BJ (cell line): ENCODE measurements around the gene CDKN2B-AS1. TPM values are rescaled to one million over a fixed set of nuclear protein-coding genes. Genes with fewer than 3 reads are reported as not detected.

Experiments
- CTCF ChIA-PET: fragments of 350-600 bp; formaldehyde crosslinking; extraction: SDS; loops from one replicate; lab custom pipeline; 2021; ENCODE audit warnings: antibody characterized with exemption, inconsistent platforms; lab: Yijun Ruan, JAX
- POLR2A ChIA-PET: fragments of 300-600 bp; sonication (Branson Sonifier 250); formaldehyde crosslinking; extraction: SDS; loops from one replicate; lab custom pipeline; 2021; ENCODE audit warnings: antibody characterized with exemption; lab: Charles Lee
- DNase-seq: peaks from one replicate; pipeline ENCODE4 v3.0.0-alpha.2; 2011; ENCODE audit warnings: low read depth
- H3K27me3 ChIP-seq: 2 replicates; pipeline ENCODE4 v1.6.0; 2011; ENCODE audit warnings: low read length; ENCODE audit not compliant: control insufficient read depth, insufficient read depth
- H3K36me3 ChIP-seq: 2 replicates; pipeline ENCODE4 v1.5.1; 2011; ENCODE audit warnings: low read length; ENCODE audit not compliant: control insufficient read depth, insufficient read depth
- H3K4me3 ChIP-seq: 2 replicates; pipeline ENCODE4 v1.5.1; 2011; ENCODE audit warnings: low read depth, mild to moderate bottlenecking, control low read depth, low read length
- CTCF ChIP-seq: IDR thresholded peaks from 2 replicates; pipeline ENCODE4 v1.5.1; 2011; ENCODE audit warnings: low read depth, mild to moderate bottlenecking, control low read depth, inconsistent platforms, low read length, moderate library complexity; ENCODE audit not compliant: insufficient read depth
- polyA plus RNA-seq: library from polyadenylated mRNA; depleted of rRNA; stranded (reverse); fragments of >200 nt; gene quantifications from 2 replicates; pipeline ENCODE4 v1.2.3, GENCODE V29; 2011

Gene CDKN2B-AS1
- polyA plus RNA-seq, 1 experiment, result 0.59 TPM

DNA sequence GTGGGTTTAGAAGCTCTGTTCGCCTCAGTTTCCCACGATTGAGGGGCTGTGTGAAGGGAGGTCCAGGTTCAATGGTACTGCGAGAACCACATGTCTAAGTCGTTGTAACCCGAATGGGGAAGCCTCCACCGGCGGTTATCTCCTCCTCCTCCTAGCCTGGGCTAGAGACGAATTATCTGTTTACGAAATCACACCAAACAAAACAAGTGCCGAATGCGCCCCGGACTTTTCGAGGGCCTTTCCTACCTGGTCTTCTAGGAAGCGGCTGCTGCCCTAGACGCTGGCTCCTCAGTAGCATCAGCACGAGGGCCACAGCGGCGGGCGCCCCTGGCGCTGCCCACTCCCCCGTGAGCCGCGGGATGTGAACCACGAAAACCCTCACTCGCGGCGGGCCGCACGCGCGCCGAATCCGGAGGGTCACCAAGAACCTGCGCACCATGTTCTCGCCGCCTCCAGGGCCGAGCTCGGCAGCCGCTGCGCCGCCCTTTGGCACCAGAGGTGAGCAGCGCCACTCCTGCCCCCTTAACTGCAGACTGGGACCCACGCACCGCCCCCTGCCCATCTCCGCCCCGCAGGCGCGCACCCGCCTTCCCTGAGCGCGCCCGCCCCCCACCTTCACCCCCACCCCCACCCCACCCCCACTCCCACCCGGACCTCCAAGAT, 567 bp upstream of the CDKN2B-AS1 start, which contains the start of gene CDKN2A:
Gene CDKN2A, minus strand, starts transcription at position 500 of the 663 bp plus-strand sequence.
- POLR2A ChIA-PET, result no interaction called here
- DNase-seq, result no peak
- no peaks in the 10 kb centered on the region for H3K36me3 ChIP-seq
- peak within 1 kb of the TSS; percentile 86 for H3K4me3 ChIP-seq
- TF ChIP-seq CTCF, result no peak
- H3K27me3 ChIP-seq, result no peaks in the 10 kb centered on the region
- CTCF ChIA-PET, result interaction anchor here (0.6 to 5.8 kb wide), 11 partner anchors 13 to 250 kb away, joined by 3 to 40 read pairs (median 4); partner anchors contain the start of gene CDKN2B

GRCh38 chr9:21995006-21995665, 545 bp downstream of the CDKN2B-AS1 start:
- Histone ChIP-seq H3K4me3 (peak overlapping the region; percentile 86), H3K36me3 (no peaks in the 10 kb centered on the region), H3K27me3 (no peaks in the 10 kb centered on the region)
- TF ChIP-seq CTCF, result no peak
- CTCF ChIA-PET, result interaction anchor here (0.6 to 5.8 kb wide), 12 partner anchors 12 to 249 kb away, joined by 3 to 40 read pairs (median 4); partner anchors contain the start of gene CDKN2B
- POLR2A ChIA-PET, result interaction anchor here (0.6 kb wide), 1 partner anchor 439 kb away, joined by 4 read pairs; no protein-coding TSS in a partner anchor
- no peak for DNase-seq

DNA sequence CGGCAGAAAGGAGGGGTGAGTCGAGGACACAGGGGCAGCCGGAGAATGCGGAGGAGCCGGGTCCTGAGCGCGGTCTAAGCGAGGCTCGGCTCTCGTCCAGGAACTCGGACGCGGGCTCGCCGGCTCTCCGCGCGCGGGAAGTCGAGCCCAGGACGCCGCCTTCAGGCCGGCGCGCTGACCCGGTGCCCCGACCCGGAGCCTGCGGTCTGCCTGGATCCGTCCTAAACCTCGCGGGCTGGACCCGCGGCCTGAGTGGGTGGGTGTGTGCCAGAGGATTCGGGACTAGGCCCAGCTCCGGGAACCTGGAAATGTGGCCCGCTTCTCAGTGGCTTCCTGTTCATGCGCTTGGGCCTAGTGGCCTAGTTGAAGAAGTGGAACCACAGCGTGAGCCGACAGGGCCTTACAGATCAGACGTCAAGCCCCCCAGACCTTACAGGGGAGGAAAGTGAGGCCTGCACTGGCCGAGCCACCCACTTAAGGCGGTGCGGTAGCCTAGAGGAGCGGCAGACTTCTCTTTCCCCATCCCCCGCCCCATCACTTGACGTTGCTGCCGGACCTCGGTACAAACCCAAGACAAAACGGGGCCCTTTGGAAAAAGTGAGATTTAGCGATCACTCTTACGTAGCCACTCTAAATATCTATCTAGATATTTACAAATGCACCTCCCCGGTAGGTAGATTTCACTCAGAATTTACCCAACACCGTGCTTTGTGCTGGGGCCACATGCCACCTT, 1.2 kb downstream of the CDKN2B-AS1 start:
- no peak for DNase-seq
- H3K36me3 ChIP-seq, result no peaks in the 10 kb centered on the region
- CTCF ChIA-PET, result interaction anchor here (0.6 to 5.8 kb wide), 8 partner anchors 12 to 184 kb away, joined by 3 to 40 read pairs (median 4); partner anchors contain the start of gene CDKN2B
- POLR2A ChIA-PET, result no interaction called here
- no peaks in the 10 kb centered on the region for H3K27me3 ChIP-seq
- TF ChIP-seq CTCF, result peak; percentile 37; the same call in 1 of the 2 replicates
- peak overlapping the region; percentile 86 for H3K4me3 ChIP-seq

- no peak for TF ChIP-seq CTCF
- Histone ChIP-seq H3K27me3 (no peaks in the 10 kb centered on the region), H3K36me3 (no peaks in the 10 kb centered on the region), H3K4me3 (no peak overlapping the region)
- no peak for DNase-seq
- CTCF ChIA-PET, result interaction anchor here (0.8 to 5.8 kb wide), 5 partner anchors 12 to 163 kb away, joined by 3 to 40 read pairs (median 4); partner anchors contain the start of gene CDKN2B
- POLR2A ChIA-PET, result no interaction called here
These were observed 1.8 kb downstream of the CDKN2B-AS1 start for GRCh38 chr9:21996438-21996837.
